ENCODE results near the gene FAM131A. TPM values are rescaled to one million over a fixed set of nuclear protein-coding genes. Genes with fewer than 3 reads are reported as not detected.

The FAM131A gene
- total and polyA plus RNA-seq, 2 donors (not counting 3 experiments of a cell fraction or from before 2014, with no cell fraction given) = 19.9 to 29.9 TPM

- CTCF ChIA-PET = no interaction called here
- Histone ChIP-seq H3K27me3 (ENCODE audit: control insufficient read depth in 2 of 2, insufficient read depth in 2 of 2, low read length in 2 of 2) (no peaks in the 10 kb centered on the region), H4K20me1 (replicated peaks; ENCODE audit: control insufficient read depth, extremely low read depth, insufficient read depth, low read length) (no peaks in the 10 kb centered on the region), H3K4me1 (ENCODE audit: control insufficient read depth, extremely low read depth, insufficient read depth, low read length) (peaks cover 70% of the 10 kb centered on the region), H3K9me1 (replicated peaks; ENCODE audit: control insufficient read depth, extremely low read depth, insufficient read depth, low read length) (no peaks in the 10 kb centered on the region), H3K9ac (replicated peaks; ENCODE audit: extremely low read depth, insufficient read depth, low read length) (peak overlapping the region; percentile 81), H3K9me3 (replicated peaks; ENCODE audit: control insufficient read depth, insufficient read depth, low read length) (no peaks in the 10 kb centered on the region), H3K4me3 (replicated peaks in 1 of 3; ENCODE audit: insufficient read depth in 1 of 3, low read depth in 1 of 3, low read length in 3 of 3) (no peak overlapping the region), H2AFZ (ENCODE audit: low read depth, low read length) (no peak overlapping the region), H3K36me3 (ENCODE audit: control insufficient read depth in 2 of 2, extremely low read depth in 1 of 2, insufficient read depth in 2 of 2, low read length in 2 of 2) (peaks cover 27 to 31% of the 10 kb centered on the region in 2 experiments), H3K27ac (ENCODE audit: insufficient read depth, low read depth, low read length) (peak overlapping the region; percentile 99), H3K4me2 (ENCODE audit: insufficient read depth, low read length) (no peak overlapping the region), H3K79me2 (ENCODE audit: control insufficient read depth, insufficient read depth, low read length) (peaks cover 36% of the 10 kb centered on the region)
- FAIRE-seq (no peak), DNase-seq (ENCODE audit: low read depth, low spot score) (no peak)
- no TSS peak for BruUV-seq (replicated peaks)
- POLR2A ChIA-PET = no interaction called here
- intact Hi-C loops (cut with micrococcal nuclease) = loop anchor here (2.0 to 10.0 kb wide), 2 partner anchors 35 to 1601 kb away; partner anchors contain the start of genes PSMD2 and TRA2B
- no peak for TF ChIP-seq MAX (IDR thresholded peaks at IDR 0.05; ENCODE audit: insufficient read depth, insufficient read length)
- peak; percentile 25 for TF ChIP-seq POLR2AphosphoS5 (IDR thresholded peaks at IDR 0.05; ENCODE audit: insufficient read depth, low read depth, low read length)
- dilution Hi-C loops (cut with MboI; ENCODE audit: extremely low pct_ligation_motif_present, low sequenced_read_pairs) = no loop called here
Measured at GRCh38 chr3:184333700-184334099, 3.7 kb upstream of the FAM131A start.

- peaks cover 21 to 25% of the 10 kb centered on the region in 2 experiments for H3K36me3 ChIP-seq (ENCODE audit: control insufficient read depth in 2 of 2, extremely low read depth in 1 of 2, insufficient read depth in 2 of 2, low read length in 2 of 2)
- no peaks in the 10 kb centered on the region for H3K9me3 ChIP-seq (replicated peaks; ENCODE audit: control insufficient read depth, insufficient read depth, low read length)
- dilution Hi-C loops (cut with MboI; ENCODE audit: extremely low pct_ligation_motif_present, low sequenced_read_pairs) (no loop called here), intact Hi-C loops (cut with micrococcal nuclease) (loop anchor here (10.0 kb wide), 1 partner anchor 1600 kb away; the partner anchor contains the start of gene TRA2B)
- no peak overlapping the region for H2AFZ ChIP-seq (ENCODE audit: low read depth, low read length)
- peak overlapping the region; percentile 81 for H3K9ac ChIP-seq (replicated peaks; ENCODE audit: extremely low read depth, insufficient read depth, low read length)
- peaks cover 38% of the 10 kb centered on the region for H3K79me2 ChIP-seq (ENCODE audit: control insufficient read depth, insufficient read depth, low read length)
- no peaks in the 10 kb centered on the region for H3K9me1 ChIP-seq (replicated peaks; ENCODE audit: control insufficient read depth, extremely low read depth, insufficient read depth, low read length)
- H3K4me1 ChIP-seq (ENCODE audit: control insufficient read depth, extremely low read depth, insufficient read depth, low read length) = peaks cover 75% of the 10 kb centered on the region
- TSS peak; percentile 69 for BruUV-seq (replicated peaks)
- DNase-seq (ENCODE audit: low read depth, low spot score) = peak; percentile 53
- no peaks in the 10 kb centered on the region for H4K20me1 ChIP-seq (replicated peaks; ENCODE audit: control insufficient read depth, extremely low read depth, insufficient read depth, low read length)
- peak; percentile 95 for FAIRE-seq
- H3K4me3 ChIP-seq (replicated peaks in 1 of 3; ENCODE audit: insufficient read depth in 1 of 3, low read depth in 1 of 3, low read length in 3 of 3) = no peak overlapping the region
- no peaks in the 10 kb centered on the region for H3K27me3 ChIP-seq (ENCODE audit: control insufficient read depth in 2 of 2, insufficient read depth in 2 of 2, low read length in 2 of 2)
- ChIA-PET CTCF (no interaction called here), POLR2A (no interaction called here)
- no peak overlapping the region for H3K4me2 ChIP-seq (ENCODE audit: insufficient read depth, low read length)
- H3K27ac ChIP-seq (ENCODE audit: insufficient read depth, low read depth, low read length) = peak overlapping the region; percentile 99
- TF ChIP-seq MAX (IDR thresholded peaks at IDR 0.05; ENCODE audit: insufficient read depth, insufficient read length) (no peak), POLR2A (IDR thresholded peaks at IDR 0.05; ENCODE audit: low read depth, low read length) (no peak), FOS (IDR thresholded peaks at IDR 0.05; ENCODE audit: borderline replicate concordance, insufficient read depth, low read length) (peak; percentile 82), POLR2AphosphoS5 (IDR thresholded peaks at IDR 0.05; ENCODE audit: insufficient read depth, low read depth, low read length) (peak; percentile 23), CTCF (IDR thresholded peaks at IDR 0.05; ENCODE audit: extremely low read depth in 1 of 2, insufficient read depth in 1 of 2, low read depth in 1 of 2, low read length in 2 of 2) (no peak), GATA2 (IDR thresholded peaks at IDR 0.05; ENCODE audit: insufficient read depth, insufficient read length, low read depth, low read length) (peak; percentile 96), JUN (IDR thresholded peaks at IDR 0.05; ENCODE audit: borderline replicate concordance, insufficient read depth, insufficient read length, low read depth) (peak; percentile 59), EZH2 (IDR thresholded peaks at IDR 0.05; ENCODE audit: borderline replicate concordance, low read depth, low read length, severe bottlenecking) (no peak), MYC (IDR thresholded peaks at IDR 0.05; ENCODE audit: low read depth, low read length) (no peak)
Measured at GRCh38 chr3:184334470-184335158, 2.8 kb upstream of the FAM131A start.

All from endothelial cell of umbilical vein (primary cell).